ENCODE data around the gene PDE4D. TPM values are rescaled to one million over a fixed set of nuclear protein-coding genes. Genes with fewer than 3 reads are reported as not detected.

The PDE4D gene
- total RNA-seq, 1 experiment from 2014 or later = 2.1 TPM

DNA sequence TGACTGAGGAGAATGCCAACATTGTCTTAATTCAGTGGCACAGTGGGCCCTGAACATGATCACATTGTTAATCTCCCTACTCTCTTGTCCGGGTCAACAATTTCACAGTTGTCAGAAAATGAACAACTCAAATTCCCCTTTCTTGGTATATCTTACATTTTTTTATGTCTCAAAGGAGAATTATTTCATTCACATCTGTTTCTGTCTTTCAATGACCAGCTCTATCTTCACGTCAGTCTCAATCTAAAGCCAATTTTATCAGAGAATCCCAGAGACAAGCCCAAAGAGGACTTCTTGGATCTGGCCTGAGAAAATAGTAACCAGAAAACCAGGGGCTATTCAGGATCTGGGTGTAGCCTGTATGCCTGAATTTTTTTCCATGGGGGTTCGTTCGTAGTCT is 477.5 kb downstream of the PDE4D start:
- no peak overlapping the region for H2BK20ac ChIP-seq (ENCODE audit: low read depth, low read length, poor library complexity, severe bottlenecking)
- no peak overlapping the region for H2BK120ac ChIP-seq (ENCODE audit: low read depth, low read length, poor library complexity, severe bottlenecking)
- H4K8ac ChIP-seq (replicated peaks; ENCODE audit: insufficient read length, low read depth, low read length) = no peak overlapping the region
- TF ChIP-seq, protein P1, sequence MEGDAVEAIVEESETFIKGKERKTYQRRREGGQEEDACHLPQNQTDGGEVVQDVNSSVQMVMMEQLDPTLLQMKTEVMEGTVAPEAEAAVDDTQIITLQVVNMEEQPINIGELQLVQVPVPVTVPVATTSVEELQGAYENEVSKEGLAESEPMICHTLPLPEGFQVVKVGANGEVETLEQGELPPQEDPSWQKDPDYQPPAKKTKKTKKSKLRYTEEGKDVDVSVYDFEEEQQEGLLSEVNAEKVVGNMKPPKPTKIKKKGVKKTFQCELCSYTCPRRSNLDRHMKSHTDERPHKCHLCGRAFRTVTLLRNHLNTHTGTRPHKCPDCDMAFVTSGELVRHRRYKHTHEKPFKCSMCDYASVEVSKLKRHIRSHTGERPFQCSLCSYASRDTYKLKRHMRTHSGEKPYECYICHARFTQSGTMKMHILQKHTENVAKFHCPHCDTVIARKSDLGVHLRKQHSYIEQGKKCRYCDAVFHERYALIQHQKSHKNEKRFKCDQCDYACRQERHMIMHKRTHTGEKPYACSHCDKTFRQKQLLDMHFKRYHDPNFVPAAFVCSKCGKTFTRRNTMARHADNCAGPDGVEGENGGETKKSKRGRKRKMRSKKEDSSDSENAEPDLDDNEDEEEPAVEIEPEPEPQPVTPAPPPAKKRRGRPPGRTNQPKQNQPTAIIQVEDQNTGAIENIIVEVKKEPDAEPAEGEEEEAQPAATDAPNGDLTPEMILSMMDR (conservative IDR thresholded peaks at IDR 0.05) = no peak
- no peak overlapping the region for H3K27ac ChIP-seq (ENCODE audit: insufficient read length, low read depth, low read length)
- no peak overlapping the region for H3K14ac ChIP-seq (ENCODE audit: insufficient read depth, low read length)
- no peaks in the 10 kb centered on the region for H3K23me2 ChIP-seq (ENCODE audit: insufficient read length, low read depth, low read length, poor library complexity, severe bottlenecking)
- no peak overlapping the region for H3K56ac ChIP-seq (ENCODE audit: insufficient read length, low read depth, low read length)
- no peak for DNase-seq
- H3K79me2 ChIP-seq (ENCODE audit: insufficient read depth, low read length) = no peaks in the 10 kb centered on the region
- H4K91ac ChIP-seq (ENCODE audit: insufficient read length, low read depth, low read length) = no peak overlapping the region
- no peak overlapping the region for H2BK5ac ChIP-seq (ENCODE audit: insufficient read length, low read length)
- H3K27ac Mint-ChIP-seq = no peak overlapping the region
- H3K79me1 ChIP-seq (ENCODE audit: insufficient read depth, low read depth, low read length, poor library complexity, severe bottlenecking) = no peaks in the 10 kb centered on the region
- peaks cover 12 to 19% of the 10 kb centered on the region in 2 experiments for H3K9me3 Mint-ChIP-seq
- H3K36me3 Mint-ChIP-seq (ENCODE audit: insufficient read depth in 1 of 3, low read depth in 3 of 3) = peaks cover 0 to 13% (median 2%) of the 10 kb centered on the region in 3 experiments; a peak in 6 of 7 replicates
- H3K4ac ChIP-seq (ENCODE audit: low read depth, low read length) = no peak overlapping the region
- no peaks in the 10 kb centered on the region for H3K27me3 Mint-ChIP-seq (ENCODE audit: low read depth)
- no peak overlapping the region for H3K18ac ChIP-seq (ENCODE audit: insufficient read length, low read depth, low read length)
- no peak overlapping the region for H2AFZ ChIP-seq (ENCODE audit: low read length)
- H3T11ph ChIP-seq (ENCODE audit: low read length) = no peak overlapping the region
- H3K23ac ChIP-seq (ENCODE audit: insufficient read length, low read depth, low read length) = no peak overlapping the region
- no peak overlapping the region for H3K9ac ChIP-seq (ENCODE audit: extremely low read depth, insufficient read length, low read length)
- no peak overlapping the region for H2AK5ac ChIP-seq (ENCODE audit: insufficient read length, low read length)
- no peak overlapping the region for H2BK15ac ChIP-seq (ENCODE audit: low read depth, low read length)
- H3K4me1 Mint-ChIP-seq = peaks cover 0 to 6% of the 10 kb centered on the region in 2 experiments; a peak in 2 of 4 replicates
- H3K9me3 ChIP-seq (ENCODE audit: control insufficient read depth, low read depth, low read length) = no peaks in the 10 kb centered on the region
- WGBS (ENCODE audit: extremely low coverage, insufficient read length, low lambda C conversion rate) = no CpG with 5 or more reads among the region's 4 CpGs
- no peak overlapping the region for H3K4me2 ChIP-seq (ENCODE audit: insufficient read depth, insufficient read length, low read length)
- no peak overlapping the region for H3K4me3 Mint-ChIP-seq
- no peak overlapping the region for H2BK12ac ChIP-seq (ENCODE audit: insufficient read length, low read depth, low read length)
- no peaks in the 10 kb centered on the region for H3K27me3 ChIP-seq (ENCODE audit: insufficient read depth, low read length)
- no peaks in the 10 kb centered on the region for H3K4me1 ChIP-seq (ENCODE audit: insufficient read depth, low read length)
- no peaks in the 10 kb centered on the region for H4K20me1 ChIP-seq (ENCODE audit: control insufficient read depth, insufficient read depth, insufficient read length)
- H4K5ac ChIP-seq (ENCODE audit: insufficient read length, low read depth, low read length) = no peak overlapping the region
